Naive B cell (primary cell): ENCODE measurements around the gene POFUT2. TPM values are rescaled to one million over a fixed set of nuclear protein-coding genes. Genes with fewer than 3 reads are reported as not detected.

Experiments used
- ATAC-seq, 2 donors: fragments of 150-1000 bp; cut with Tn5 transposase; 2 replicates each; pipeline ENCODE4 v1.10.0; 2021; ENCODE audit warnings: low read depth in 2 of 2, mild to moderate bottlenecking in 2 of 2, moderate library complexity in 2 of 2
- DNase-seq: peaks from one replicate; pipeline ENCODE4 v3.0.0; 2022
- H3K27ac Mint-ChIP-seq, 6 donors: one replicate each; pipeline ENCODE4 v1.8.0; 2020 to 2022; ENCODE audit warnings: mild to moderate bottlenecking in 6 of 6, mixed read lengths in 6 of 6, moderate library complexity in 5 of 6, inconsistent platforms in 2 of 6
- H3K27me3 Mint-ChIP-seq, 3 donors: one replicate each; pipeline ENCODE4 v1.8.0; 2021 to 2022; ENCODE audit warnings: mixed read lengths in 3 of 3, mild to moderate bottlenecking in 1 of 3
- H3K36me3 Mint-ChIP-seq, 2 donors: one replicate each; pipeline ENCODE4 v1.8.0; 2020 to 2022; ENCODE audit warnings: mixed read lengths in 2 of 2, inconsistent platforms in 1 of 2, mild to moderate bottlenecking in 1 of 2
- H3K4me1 Mint-ChIP-seq, 3 donors: one replicate each; pipeline ENCODE4 v1.8.0; 2020 to 2022; ENCODE audit warnings: mixed read lengths in 3 of 3, inconsistent platforms in 1 of 3, mild to moderate bottlenecking in 1 of 3, moderate library complexity in 1 of 3
- H3K4me3 Mint-ChIP-seq, 8 donors: one replicate each; pipeline ENCODE4 v1.8.0; 2020 to 2022; ENCODE audit warnings: mild to moderate bottlenecking in 8 of 8, mixed read lengths in 8 of 8, moderate library complexity in 8 of 8, inconsistent platforms in 2 of 8
- H3K9me3 Mint-ChIP-seq, 7 donors: one replicate each; pipeline ENCODE4 v1.8.0; 2020 to 2022; ENCODE audit warnings: mixed read lengths in 7 of 7, mild to moderate bottlenecking in 5 of 7, inconsistent platforms in 2 of 7, moderate library complexity in 1 of 7
- polyA plus RNA-seq, 6 donors: library from polyadenylated mRNA; unstranded; fragments of 300-500 nt; fragmentation: Illumina TruSeq; gene quantifications; one replicate each; pipeline ENCODE4 v1.2.3, GENCODE V29; 2021; ENCODE audit warnings: low read depth in 6 of 6

The POFUT2 gene
- polyA plus RNA-seq, 6 donors from 2014 or later = 2.8 to 10.2 (median 5.2) TPM

DNA sequence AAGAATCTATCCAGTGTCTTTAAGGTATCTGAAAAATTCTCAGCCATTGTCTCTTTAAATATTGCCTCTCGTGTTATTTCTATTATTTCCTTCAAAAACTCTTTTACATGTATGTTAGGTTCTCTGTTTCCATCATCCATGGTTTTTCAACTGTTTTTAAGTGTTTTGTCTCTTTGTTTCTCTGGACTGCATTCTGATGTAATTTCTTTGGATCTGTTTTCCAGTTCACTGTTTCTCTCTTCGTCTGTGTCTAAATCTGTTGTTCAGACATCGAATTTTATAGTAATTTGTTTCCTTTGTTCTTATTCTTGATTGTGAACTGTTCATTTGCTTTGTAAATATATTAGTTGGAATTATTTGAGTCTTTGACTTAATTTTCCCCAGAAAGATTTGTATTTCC is 44.1 kb downstream of the POFUT2 start:
- H3K4me1 Mint-ChIP-seq = no peaks in the 10 kb centered on the region
- DNase-seq = no peak
- H3K4me3 Mint-ChIP-seq = no peak overlapping the region
- H3K27ac Mint-ChIP-seq = no peak overlapping the region
- H3K9me3 Mint-ChIP-seq = peaks cover 6 to 36% (median 30%) of the 10 kb centered on the region in 7 donors
- no peak for ATAC-seq
- H3K27me3 Mint-ChIP-seq = peaks cover 36 to 45% (median 40%) of the 10 kb centered on the region in 3 donors
- H3K36me3 Mint-ChIP-seq = peaks cover 12 to 17% of the 10 kb centered on the region in 2 donors

DNA sequence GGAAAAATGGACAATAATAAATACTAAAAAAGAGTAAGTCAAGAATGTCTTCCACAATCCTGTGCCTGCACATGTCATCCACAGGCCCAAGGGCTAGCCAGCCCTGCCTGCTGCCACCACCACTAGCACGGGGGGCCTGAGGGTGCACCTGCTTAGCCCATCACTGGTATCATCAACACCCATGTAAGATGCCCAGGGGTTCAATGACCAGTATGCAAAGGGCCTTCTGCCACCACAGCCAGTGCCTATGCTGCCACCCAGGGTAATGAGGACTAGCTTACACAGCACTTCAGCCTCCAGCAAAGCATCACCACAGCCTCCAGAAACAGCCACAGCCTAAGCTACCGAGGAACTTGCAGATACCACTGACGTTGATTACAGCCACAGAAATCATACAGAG is 46.3 kb downstream of the POFUT2 start:
- ATAC-seq (no peak), DNase-seq (no peak)
- Mint-ChIP-seq H3K27ac (no peak overlapping the region), H3K36me3 (peaks cover 12 to 17% of the 10 kb centered on the region in 2 donors), H3K4me3 (no peak overlapping the region), H3K4me1 (no peaks in the 10 kb centered on the region), H3K27me3 (peaks cover 38 to 61% (median 57%) of the 10 kb centered on the region in 3 donors), H3K9me3 (peaks cover 6 to 36% (median 30%) of the 10 kb centered on the region in 7 donors)

DNA sequence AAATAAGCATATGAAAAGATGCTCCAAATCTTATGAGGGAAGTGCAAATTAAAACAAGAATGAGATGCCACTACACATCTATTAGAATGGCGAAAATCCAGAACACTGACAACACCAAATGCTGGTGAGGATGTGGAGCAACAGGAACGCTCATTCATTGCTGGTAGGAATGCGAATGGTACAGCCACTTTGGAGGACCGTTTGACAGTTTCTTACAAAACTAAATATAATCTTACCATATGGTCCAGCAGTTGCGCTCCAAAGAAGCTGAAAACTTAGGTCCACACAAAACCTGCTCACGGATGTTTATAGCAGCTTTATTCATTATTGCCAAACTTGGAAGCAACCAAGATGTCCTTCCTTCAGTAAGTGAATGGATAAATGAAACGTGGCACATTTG is 50.3 kb downstream of the POFUT2 start:
- Mint-ChIP-seq H3K36me3 (peaks cover 0 to 4% of the 10 kb centered on the region in 2 donors), H3K4me3 (no peak overlapping the region), H3K27me3 (peaks cover 29 to 46% (median 41%) of the 10 kb centered on the region in 3 donors), H3K4me1 (no peaks in the 10 kb centered on the region), H3K27ac (no peak overlapping the region), H3K9me3 (peaks cover 0 to 19% (median 11%) of the 10 kb centered on the region in 7 donors)
- ATAC-seq (no peak), DNase-seq (no peak)

GRCh38 chr21:45236481-45236880 is 51.2 kb downstream of the POFUT2 start:
- Mint-ChIP-seq H3K27ac (no peak overlapping the region), H3K4me3 (no peak overlapping the region), H3K4me1 (no peaks in the 10 kb centered on the region), H3K36me3 (peaks cover 0 to 4% of the 10 kb centered on the region in 2 donors), H3K9me3 (peaks cover 0 to 10% (median 4%) of the 10 kb centered on the region in 7 donors), H3K27me3 (peaks cover 22 to 41% (median 40%) of the 10 kb centered on the region in 3 donors)
- no peak for ATAC-seq
- no peak for DNase-seq

DNA sequence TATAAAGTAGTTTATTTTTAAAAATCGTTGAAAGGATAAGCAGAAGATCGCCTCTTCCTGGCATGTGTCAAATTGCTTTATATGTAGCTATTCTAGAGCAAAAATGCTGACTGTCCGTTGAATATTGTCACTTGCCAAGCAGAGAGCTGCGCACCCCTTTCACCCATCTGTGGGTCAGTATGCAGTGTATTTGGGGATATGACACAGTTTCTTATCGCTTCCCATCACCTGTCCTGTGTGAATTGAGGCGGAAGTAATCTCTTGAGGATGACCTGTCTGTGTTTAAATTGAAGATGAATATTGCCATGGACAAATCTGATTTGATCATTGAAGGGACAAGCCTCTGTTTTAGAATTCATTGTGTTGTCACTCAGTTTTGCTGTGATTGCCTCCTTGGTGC is 52.2 kb downstream of the POFUT2 start:
- DNase-seq (no peak), ATAC-seq (no peak)
- Mint-ChIP-seq H3K9me3 (peaks cover 0 to 1% (median under 1%) of the 10 kb centered on the region in 7 donors), H3K4me1 (no peaks in the 10 kb centered on the region), H3K36me3 (peaks cover 0 to under 1% of the 10 kb centered on the region in 2 donors), H3K27ac (no peak overlapping the region), H3K4me3 (no peak overlapping the region), H3K27me3 (peaks cover 21 to 35% (median 32%) of the 10 kb centered on the region in 3 donors)

GRCh38 chr21:45234965-45235364 is 52.7 kb downstream of the POFUT2 start:
- H3K27me3 Mint-ChIP-seq = peaks cover 21 to 32% (median 28%) of the 10 kb centered on the region in 3 donors
- no peak overlapping the region for H3K27ac Mint-ChIP-seq

DNA sequence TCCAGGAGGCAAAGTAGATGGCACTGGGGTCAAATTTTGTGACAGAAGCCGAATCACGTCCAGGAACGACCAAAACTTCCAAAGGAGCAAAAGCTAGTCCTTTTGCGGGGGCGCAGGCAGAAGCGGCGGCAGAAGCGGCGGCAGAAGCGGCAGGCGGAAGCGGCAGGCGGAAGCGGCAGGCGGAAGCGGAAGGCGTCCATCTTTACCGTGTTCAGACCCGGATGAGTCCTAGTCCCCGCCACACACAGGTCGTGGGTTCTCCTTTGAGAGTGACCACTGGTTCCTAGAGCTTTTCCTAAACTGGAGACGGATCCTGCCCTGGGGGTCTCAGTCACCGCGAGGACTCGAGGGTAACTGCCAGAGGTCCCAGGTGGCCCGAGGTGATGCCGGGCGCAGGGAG is 53.6 kb downstream of the POFUT2 start:
- Mint-ChIP-seq H3K36me3 (no peaks in the 10 kb centered on the region), H3K4me1 (no peaks in the 10 kb centered on the region), H3K27me3 (peaks cover 13 to 32% (median 21%) of the 10 kb centered on the region in 3 donors), H3K4me3 (peak overlapping the region in 2 of 8 donors; percentile 53 to 56), H3K9me3 (no peaks in the 10 kb centered on the region), H3K27ac (peak overlapping the region in 1 of 6 donors; percentile 82)
- no peak for DNase-seq
- no peak for ATAC-seq

More at GRCh38 chr21:45234965-45235364, 52.7 kb downstream of the POFUT2 start:
- ATAC-seq = no peak
- Mint-ChIP-seq H3K4me1 (no peaks in the 10 kb centered on the region), H3K4me3 (no peak overlapping the region), H3K9me3 (no peaks in the 10 kb centered on the region), H3K36me3 (no peaks in the 10 kb centered on the region)
- no peak for DNase-seq

GRCh38 chr21:45231705-45232104 is 56.0 kb downstream of the POFUT2 start:
- Mint-ChIP-seq H3K36me3 (no peaks in the 10 kb centered on the region), H3K4me1 (peaks cover 3 to 12% (median 4%) of the 10 kb centered on the region in 3 donors), H3K27ac (no peak overlapping the region), H3K27me3 (peaks cover 0 to 12% (median 8%) of the 10 kb centered on the region in 3 donors), H3K9me3 (peaks cover 0 to 2% (median 0%) of the 10 kb centered on the region in 7 donors), H3K4me3 (no peak overlapping the region)
- DNase-seq = no peak
- ATAC-seq = no peak

DNA sequence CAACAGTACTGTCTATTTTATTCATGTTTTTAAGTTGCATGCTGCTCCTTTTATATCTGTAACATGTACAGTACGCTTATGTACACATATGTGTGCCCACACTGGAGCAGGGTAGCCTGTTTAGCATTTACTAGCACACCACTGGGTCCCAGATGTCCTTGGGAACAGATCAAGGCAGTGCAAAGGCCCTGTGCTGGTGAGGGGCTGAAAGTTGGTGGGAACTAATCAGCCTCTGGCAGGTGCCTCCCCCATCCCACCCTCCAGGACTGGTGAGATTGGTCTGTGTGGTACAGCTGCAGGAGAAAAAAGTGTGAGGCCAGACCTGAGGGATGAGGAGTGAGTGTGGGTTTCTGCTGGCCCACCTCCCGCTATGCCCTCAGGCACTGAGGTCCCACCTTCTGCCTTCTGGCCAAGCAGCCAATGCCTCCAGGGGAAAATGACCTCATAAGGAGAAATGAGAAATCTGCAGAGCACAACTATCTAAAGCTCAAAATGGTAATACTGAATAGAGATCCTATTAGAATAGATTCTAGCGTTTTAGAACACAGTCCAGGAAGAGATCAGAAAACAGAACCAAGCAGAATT is 58.9 kb downstream of the POFUT2 start:
- ATAC-seq (no peak), DNase-seq (no peak)
- peaks cover 7 to 23% (median 8%) of the 10 kb centered on the region in 3 donors for H3K4me1 Mint-ChIP-seq
- H3K36me3 Mint-ChIP-seq = no peaks in the 10 kb centered on the region
- H3K27me3 Mint-ChIP-seq = no peaks in the 10 kb centered on the region
- peak overlapping the region in 1 of 8 donors; percentile 37 for H3K4me3 Mint-ChIP-seq
- H3K9me3 Mint-ChIP-seq = peaks cover 0 to 2% (median 0%) of the 10 kb centered on the region in 7 donors
- H3K27ac Mint-ChIP-seq = peak overlapping the region in 2 of 6 donors; percentile 2 to 38

GRCh38 chr21:45228171-45228641 is 59.5 kb downstream of the POFUT2 start:
- H3K4me3 Mint-ChIP-seq = no peak overlapping the region
- H3K27me3 Mint-ChIP-seq = no peaks in the 10 kb centered on the region

GRCh38 chr21:45227735-45228134 is 60.0 kb downstream of the POFUT2 start:
- H3K4me1 Mint-ChIP-seq = peaks cover 7 to 23% (median 8%) of the 10 kb centered on the region in 3 donors
- ATAC-seq (no peak), DNase-seq (no peak)
- peak overlapping the region in 2 of 6 donors; percentile 16 to 50 for H3K27ac Mint-ChIP-seq
- H3K9me3 Mint-ChIP-seq = peaks cover 0 to 2% (median 0%) of the 10 kb centered on the region in 7 donors
- H3K36me3 Mint-ChIP-seq = no peaks in the 10 kb centered on the region
- H3K27me3 Mint-ChIP-seq = no peaks in the 10 kb centered on the region
- H3K4me3 Mint-ChIP-seq = no peak overlapping the region

More at GRCh38 chr21:45228171-45228641, 59.5 kb downstream of the POFUT2 start:
- Mint-ChIP-seq H3K4me1 (peaks cover 7 to 23% (median 8%) of the 10 kb centered on the region in 3 donors), H3K27ac (peak overlapping the region in 1 of 6 donors; percentile 27), H3K9me3 (peaks cover 0 to 2% (median 0%) of the 10 kb centered on the region in 7 donors), H3K36me3 (no peaks in the 10 kb centered on the region)
- ATAC-seq = no peak
- no peak for DNase-seq

GRCh38 chr21:45226540-45227326 is 61.0 kb downstream of the POFUT2 start:
- ATAC-seq (peak; percentile 68 to 72), DNase-seq (no peak)
- H3K36me3 Mint-ChIP-seq = no peaks in the 10 kb centered on the region
- H3K4me1 Mint-ChIP-seq = peaks cover 7 to 23% (median 8%) of the 10 kb centered on the region in 3 donors
- H3K9me3 Mint-ChIP-seq = peaks cover 0 to 2% (median 0%) of the 10 kb centered on the region in 7 donors
- H3K27me3 Mint-ChIP-seq = no peaks in the 10 kb centered on the region
- H3K4me3 Mint-ChIP-seq = no peak overlapping the region
- peak overlapping the region in 5 of 6 donors; percentile 45 to 86 (median 71) for H3K27ac Mint-ChIP-seq

GRCh38 chr21:45225741-45226327 is 61.9 kb downstream of the POFUT2 start:
- DNase-seq (no peak), ATAC-seq (no peak)
- Mint-ChIP-seq H3K9me3 (peaks cover 0 to 2% (median 0%) of the 10 kb centered on the region in 7 donors), H3K36me3 (peaks cover 5 to 7% of the 10 kb centered on the region in 2 donors), H3K4me1 (peaks cover 7 to 23% (median 8%) of the 10 kb centered on the region in 3 donors), H3K27me3 (no peaks in the 10 kb centered on the region), H3K27ac (peak overlapping the region in 3 of 6 donors; percentile 14 to 75 (median 39)), H3K4me3 (no peak overlapping the region)
